ENCODE results near the gene HES6.

HES6 gene

DNA sequence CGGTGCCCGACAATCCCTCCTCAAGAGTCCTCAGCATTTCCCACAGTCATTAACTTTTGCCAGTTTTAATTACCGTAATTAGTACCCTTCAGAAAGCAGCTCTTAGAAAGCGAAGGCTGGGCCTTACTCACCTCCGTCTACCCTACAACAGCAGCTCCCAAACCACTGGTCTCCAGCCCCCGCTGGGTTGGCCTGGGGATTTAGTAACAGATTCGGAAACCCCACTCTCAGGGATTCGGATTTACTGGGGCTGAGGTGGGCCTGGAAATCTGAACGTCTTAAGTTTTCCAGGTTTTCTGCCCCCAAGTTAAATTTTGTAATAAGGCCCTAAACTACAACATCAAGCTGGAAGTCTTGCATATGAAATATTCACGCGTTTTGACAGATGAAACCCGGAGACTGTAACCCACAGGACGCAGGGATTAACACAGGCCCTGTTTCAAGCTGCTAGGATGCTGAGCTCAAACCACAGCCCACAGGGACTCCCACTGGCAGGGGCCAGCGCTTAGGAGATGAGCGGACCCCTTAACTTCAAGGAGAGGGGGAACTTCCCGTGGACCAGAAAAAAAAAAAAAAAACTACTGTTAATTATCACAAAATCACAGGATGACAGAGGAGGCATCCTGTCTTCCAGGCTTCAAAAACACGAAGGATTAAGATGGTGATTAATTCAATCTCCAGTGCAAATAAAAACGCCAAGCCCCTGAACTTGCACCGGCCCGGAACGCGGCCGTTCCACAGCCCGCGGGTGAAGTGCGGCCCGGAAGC lies 37.3 kb downstream of the HES6 start:
- peak in 1 of 3 experiments; percentile 10 for DNase-seq
- H3K4me1 Mint-ChIP-seq (ENCODE audit: low read depth in 2 of 2): peaks cover 38 to 47% of the 10 kb centered on the region in 2 donors

DNA sequence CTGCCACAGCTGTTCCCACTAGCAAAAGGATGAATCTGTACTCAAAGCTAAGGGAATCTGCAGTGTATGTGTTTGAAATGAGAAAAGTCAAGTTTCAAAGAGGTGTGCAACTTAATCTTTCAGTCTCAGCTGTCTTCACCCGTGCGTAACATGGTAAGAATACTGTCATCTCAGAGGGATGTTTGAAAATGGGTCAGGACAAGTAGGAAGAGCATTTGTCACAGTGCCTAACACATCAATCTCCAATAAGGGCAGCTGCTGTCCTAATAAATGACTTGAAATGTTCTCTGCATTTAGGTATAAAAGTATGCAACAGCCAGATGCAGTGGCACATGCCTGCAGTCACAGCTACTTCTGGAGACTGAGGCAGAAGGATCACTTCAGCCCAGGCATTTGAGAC lies 49.4 kb downstream of the HES6 start:
- peaks cover 98% of the 10 kb centered on the region for H3K36me3 Mint-ChIP-seq (ENCODE audit: insufficient read depth)
- peaks cover 5 to 7% of the 10 kb centered on the region in 2 donors for H3K4me1 Mint-ChIP-seq (ENCODE audit: low read depth in 2 of 2)
- no peak for ATAC-seq (replicated peaks)
- no peak overlapping the region for H3K4me3 Mint-ChIP-seq
- no peaks in the 10 kb centered on the region for H3K9me3 Mint-ChIP-seq
- no peak for DNase-seq
- H3K27ac Mint-ChIP-seq: no peak overlapping the region
- no peaks in the 10 kb centered on the region for H3K27me3 Mint-ChIP-seq

More for the DNA sequence above, 37.3 kb downstream of the HES6 start:
- Mint-ChIP-seq H3K36me3 (ENCODE audit: insufficient read depth) (peaks cover 11% of the 10 kb centered on the region), H3K4me3 (peak overlapping the region; percentile 85), H3K27ac (peak overlapping the region; percentile 90 to 91), H3K9me3 (no peaks in the 10 kb centered on the region), H3K27me3 (no peaks in the 10 kb centered on the region)
- no peak for ATAC-seq (replicated peaks)
